H9 (cell line): ENCODE data around the gene MORF4L2. TPM values are rescaled to one million over a fixed set of nuclear protein-coding genes. Genes with fewer than 3 reads are reported as not detected.

Experiments
- DNase-seq: peaks from one replicate; pipeline ENCODE4 v3.0.0-alpha.2; 2017
- H2AFZ ChIP-seq: one replicate; pipeline ENCODE4 v1.6.1; 2013; ENCODE audit warnings: mild to moderate bottlenecking, low read length, control low read depth, moderate library complexity
- H2AK5ac ChIP-seq: 2 replicates; pipeline ENCODE4 v1.6.1; 2013; ENCODE audit warnings: low read length, control low read depth, mixed read lengths; ENCODE audit not compliant: insufficient read length
- H2BK120ac ChIP-seq: one replicate; pipeline ENCODE4 v1.6.1; 2013; ENCODE audit warnings: low read depth, mild to moderate bottlenecking, low read length, control low read depth, inconsistent platforms; ENCODE audit not compliant: poor library complexity, severe bottlenecking
- H2BK12ac ChIP-seq: 2 replicates; pipeline ENCODE4 v1.6.1; 2013; ENCODE audit warnings: low read length, control low read depth, mixed read lengths, low read depth; ENCODE audit not compliant: insufficient read length
- H2BK15ac ChIP-seq: 2 replicates; pipeline ENCODE4 v1.6.1; 2013; ENCODE audit warnings: low read depth, low read length, control low read depth
- H2BK20ac ChIP-seq: one replicate; pipeline ENCODE4 v1.6.1; 2013; ENCODE audit warnings: low read depth, mild to moderate bottlenecking, low read length, control low read depth, inconsistent platforms; ENCODE audit not compliant: poor library complexity, severe bottlenecking
- H2BK5ac ChIP-seq: 2 replicates; pipeline ENCODE4 v1.6.1; 2013; ENCODE audit warnings: low read length, control low read depth, mixed read lengths; ENCODE audit not compliant: insufficient read length
- H3K14ac ChIP-seq: 2 replicates; pipeline ENCODE4 v1.6.1; 2013; ENCODE audit warnings: low read length, control low read depth; ENCODE audit not compliant: insufficient read depth
- H3K18ac ChIP-seq: 2 replicates; pipeline ENCODE4 v1.6.1; 2013; ENCODE audit warnings: low read depth, mild to moderate bottlenecking, mixed read lengths, low read length, control low read depth; ENCODE audit not compliant: insufficient read length
- H3K23ac ChIP-seq: 2 replicates; pipeline ENCODE4 v1.6.1; 2013; ENCODE audit warnings: low read length, control low read depth, mixed read lengths, low read depth; ENCODE audit not compliant: insufficient read length
- H3K23me2 ChIP-seq: 2 replicates; pipeline ENCODE4 v1.6.1; 2013; ENCODE audit warnings: low read depth, mild to moderate bottlenecking, mixed read lengths, low read length, control low read depth; ENCODE audit not compliant: insufficient read length, poor library complexity, severe bottlenecking
- H3K27ac ChIP-seq: 2 replicates; pipeline ENCODE4 v1.5.1; 2013; ENCODE audit warnings: low read length, control low read depth, mixed read lengths, low read depth; ENCODE audit not compliant: insufficient read length
- H3K27me3 ChIP-seq: 2 replicates; pipeline ENCODE4 v1.6.1; 2013; ENCODE audit warnings: low read length, control low read depth, inconsistent platforms; ENCODE audit not compliant: insufficient read depth
- H3K4ac ChIP-seq: 2 replicates; pipeline ENCODE4 v1.6.1; 2013; ENCODE audit warnings: low read depth, mild to moderate bottlenecking, control low read depth, inconsistent platforms, low read length, moderate library complexity
- H3K4me1 ChIP-seq: 2 replicates; pipeline ENCODE4 v1.6.1; 2013; ENCODE audit warnings: low read length, control low read depth, inconsistent platforms; ENCODE audit not compliant: insufficient read depth
- H3K4me2 ChIP-seq: 2 replicates; pipeline ENCODE4 v1.6.1; 2013; ENCODE audit warnings: low read length, control low read depth, mixed read lengths; ENCODE audit not compliant: insufficient read length, insufficient read depth
- H3K56ac ChIP-seq: 2 replicates; pipeline ENCODE4 v1.6.1; 2013; ENCODE audit warnings: low read depth, mild to moderate bottlenecking, mixed read lengths, low read length, control low read depth; ENCODE audit not compliant: insufficient read length
- H3K79me1 ChIP-seq: 2 replicates; pipeline ENCODE4 v1.6.1; 2013; ENCODE audit warnings: low read depth, mild to moderate bottlenecking, moderate library complexity, low read length, control low read depth, inconsistent platforms; ENCODE audit not compliant: insufficient read depth, poor library complexity, severe bottlenecking
- H3K79me2 ChIP-seq: 2 replicates; pipeline ENCODE4 v1.6.1; 2013; ENCODE audit warnings: low read length, control low read depth, inconsistent platforms; ENCODE audit not compliant: insufficient read depth
- H3K9ac ChIP-seq: 2 replicates; pipeline ENCODE4 v1.6.1; 2013; ENCODE audit warnings: low read length, control low read depth, mixed read lengths; ENCODE audit not compliant: insufficient read length; ENCODE audit errors: extremely low read depth
- H3K9me3 ChIP-seq: one replicate; pipeline ENCODE4 v1.6.1; 2013; ENCODE audit warnings: low read depth, low read length, inconsistent platforms; ENCODE audit not compliant: control insufficient read depth
- H3T11ph ChIP-seq: one replicate; pipeline ENCODE4 v1.6.1; 2013; ENCODE audit warnings: mild to moderate bottlenecking, low read length, control low read depth, inconsistent platforms
- H4K20me1 ChIP-seq: one replicate; pipeline ENCODE4 v1.6.1; 2013; ENCODE audit not compliant: control insufficient read depth, insufficient read length, insufficient read depth
- H4K5ac ChIP-seq: 2 replicates; pipeline ENCODE4 v1.6.1; 2013; ENCODE audit warnings: low read depth, mild to moderate bottlenecking, mixed read lengths, low read length, control low read depth; ENCODE audit not compliant: insufficient read length
- H4K8ac ChIP-seq: replicated peaks from 2 replicates; pipeline ENCODE4 v1.6.1; 2013; ENCODE audit warnings: low read length, control low read depth, mixed read lengths, low read depth; ENCODE audit not compliant: insufficient read length
- H4K91ac ChIP-seq: 2 replicates; pipeline ENCODE4 v1.6.1; 2013; ENCODE audit warnings: low read depth, mild to moderate bottlenecking, moderate library complexity, mixed read lengths, low read length, control low read depth; ENCODE audit not compliant: insufficient read length
- H3K27ac Mint-ChIP-seq, 3 experiments: 2 replicates in 2 of 3; 3 replicates in 1 of 3; pipeline ENCODE4 v1.8.0; 2020 to 2021; ENCODE audit warnings: mixed read lengths in 3 of 3, mild to moderate bottlenecking in 1 of 3, moderate library complexity in 1 of 3
- H3K27me3 Mint-ChIP-seq: 2 replicates; pipeline ENCODE4 v1.8.0; 2021; ENCODE audit warnings: low read depth, mild to moderate bottlenecking, moderate library complexity, mixed read lengths
- H3K36me3 Mint-ChIP-seq, 3 experiments: 2 replicates in 2 of 3; 3 replicates in 1 of 3; pipeline ENCODE4 v1.8.0; 2020 to 2021; ENCODE audit warnings: low read depth in 3 of 3, mixed read lengths in 3 of 3; ENCODE audit not compliant: insufficient read depth in 1 of 3
- H3K4me1 Mint-ChIP-seq, 2 experiments: 2 replicates each; pipeline ENCODE4 v1.8.0; 2020; ENCODE audit warnings: mixed read lengths in 2 of 2
- H3K4me3 Mint-ChIP-seq, 2 experiments: 2 replicates in 1 of 2; 3 replicates in 1 of 2; pipeline ENCODE4 v1.8.0; 2020 to 2021; ENCODE audit warnings: mild to moderate bottlenecking in 2 of 2, mixed read lengths in 2 of 2, moderate library complexity in 1 of 2
- H3K9me3 Mint-ChIP-seq, 2 experiments: 2 replicates in 1 of 2; 3 replicates in 1 of 2; pipeline ENCODE4 v1.8.0; 2020; ENCODE audit warnings: mild to moderate bottlenecking in 2 of 2, mixed read lengths in 2 of 2, moderate library complexity in 1 of 2
- WGBS: extraction: QIAGEN DNeasy Blood & Tissue Kit; methylation state at CpG from one replicate; pipeline ENCODE4 v1.1.7; 2013; ENCODE audit warnings: missing lambda C conversion rate, low lambda C conversion rate, mixed read lengths; ENCODE audit not compliant: insufficient read length; ENCODE audit errors: extremely low coverage; 5-methylcytosine and 5-hydroxymethylcytosine counted together
- total RNA-seq: library from RNA; stranded (reverse); gene quantifications from 2 replicates; pipeline ENCODE4 v1.2.1, GENCODE V29; 2021
- TF ChIP-seq, protein P1 (sequence below): fragments of 200-600 bp; sonication (generic); conservative IDR thresholded peaks from 3 replicates; pipeline ENCODE4 v1.8.0; 2021; ENCODE audit warnings: antibody characterized with exemption, mild to moderate bottlenecking

Gene MORF4L2
- total RNA-seq, 1 experiment from 2014 or later = 378 TPM

DNA sequence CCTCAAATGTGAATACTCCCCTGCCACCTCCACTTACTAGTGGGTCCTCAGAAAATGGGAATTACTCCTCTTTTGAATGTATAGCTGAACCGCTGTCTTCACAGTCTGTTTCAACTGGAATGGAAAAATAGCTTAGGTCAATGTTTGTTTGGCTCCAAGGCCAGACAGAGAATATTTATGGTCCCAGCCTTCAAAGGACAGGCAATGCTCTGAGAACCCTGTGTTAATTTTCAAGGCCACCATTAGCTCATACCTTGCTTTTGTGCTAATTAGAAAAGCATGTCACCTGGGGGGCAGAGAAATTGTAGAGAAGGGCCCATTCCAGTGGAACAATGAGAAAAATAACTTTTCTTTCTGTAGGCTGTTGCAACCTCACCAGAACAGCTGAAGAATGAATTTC, 4.6 kb upstream of the MORF4L2 start:
- Histone ChIP-seq H2AK5ac (no peak overlapping the region), H3K4ac (no peak overlapping the region), H3K79me2 (peaks cover 2% of the 10 kb centered on the region; the same call in 1 of the 2 replicates), H4K5ac (no peak overlapping the region), H2AFZ (no peak overlapping the region), H3K9ac (no peak overlapping the region), H3K27ac (no peak overlapping the region), H3K18ac (no peak overlapping the region), H3K4me1 (no peaks in the 10 kb centered on the region), H2BK120ac (no peak overlapping the region), H2BK5ac (no peak overlapping the region), H4K20me1 (no peaks in the 10 kb centered on the region), H3K56ac (no peak overlapping the region), H3K14ac (no peak overlapping the region), H2BK20ac (no peak overlapping the region), H4K8ac (no peak overlapping the region), H2BK12ac (no peak overlapping the region), H3K79me1 (no peaks in the 10 kb centered on the region), H3K27me3 (no peaks in the 10 kb centered on the region), H3K23me2 (peaks cover 9% of the 10 kb centered on the region), H3T11ph (no peak overlapping the region), H2BK15ac (no peak overlapping the region), H4K91ac (no peak overlapping the region), H3K23ac (no peak overlapping the region), H3K4me2 (no peak overlapping the region), H3K9me3 (no peaks in the 10 kb centered on the region)
- H3K27me3 Mint-ChIP-seq = 0 out of 2 replicates have a peak, but pooled peaks cover 2% of the 10 kb centered on the region
- no peak overlapping the region for H3K4me3 Mint-ChIP-seq
- H3K36me3 Mint-ChIP-seq = no peaks in the 10 kb centered on the region
- peaks cover 0 to 22% of the 10 kb centered on the region in 2 experiments; a peak in 2 of 5 replicates for H3K9me3 Mint-ChIP-seq
- TF ChIP-seq, protein P1, sequence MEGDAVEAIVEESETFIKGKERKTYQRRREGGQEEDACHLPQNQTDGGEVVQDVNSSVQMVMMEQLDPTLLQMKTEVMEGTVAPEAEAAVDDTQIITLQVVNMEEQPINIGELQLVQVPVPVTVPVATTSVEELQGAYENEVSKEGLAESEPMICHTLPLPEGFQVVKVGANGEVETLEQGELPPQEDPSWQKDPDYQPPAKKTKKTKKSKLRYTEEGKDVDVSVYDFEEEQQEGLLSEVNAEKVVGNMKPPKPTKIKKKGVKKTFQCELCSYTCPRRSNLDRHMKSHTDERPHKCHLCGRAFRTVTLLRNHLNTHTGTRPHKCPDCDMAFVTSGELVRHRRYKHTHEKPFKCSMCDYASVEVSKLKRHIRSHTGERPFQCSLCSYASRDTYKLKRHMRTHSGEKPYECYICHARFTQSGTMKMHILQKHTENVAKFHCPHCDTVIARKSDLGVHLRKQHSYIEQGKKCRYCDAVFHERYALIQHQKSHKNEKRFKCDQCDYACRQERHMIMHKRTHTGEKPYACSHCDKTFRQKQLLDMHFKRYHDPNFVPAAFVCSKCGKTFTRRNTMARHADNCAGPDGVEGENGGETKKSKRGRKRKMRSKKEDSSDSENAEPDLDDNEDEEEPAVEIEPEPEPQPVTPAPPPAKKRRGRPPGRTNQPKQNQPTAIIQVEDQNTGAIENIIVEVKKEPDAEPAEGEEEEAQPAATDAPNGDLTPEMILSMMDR = no peak
- H3K27ac Mint-ChIP-seq = no peak overlapping the region
- WGBS = no CpG with 5 or more reads among the region's 1 CpG
- peaks cover 4 to 6% of the 10 kb centered on the region in 2 experiments; a peak in 2 of 4 replicates for H3K4me1 Mint-ChIP-seq
- DNase-seq = no peak
